WTC11 (cell line): ENCODE measurements around the gene SMTN. TPM values are rescaled to one million over a fixed set of nuclear protein-coding genes. Genes with fewer than 3 reads are reported as not detected.
A peak's percentile ranks its signal among the peaks of the same experiment; 100 is the strongest.

ENCODE experiments used
- ATAC-seq: fragments of 200-7000 bp; cut with Tn5 transposase; 2 replicates; pipeline ENCODE4 v1.10.0; 2021; ENCODE audit warnings: mild to moderate bottlenecking, moderate library complexity
- CTCF ChIA-PET: fragments of 300-600 bp; sonication (Branson Sonifier 250); formaldehyde crosslinking; loops from one replicate; lab custom pipeline; 2021; ENCODE audit warnings: antibody characterized with exemption; lab: Charles Lee
- POLR2A ChIA-PET: fragments of 350-600 bp; sonication (Branson Sonifier 250); formaldehyde crosslinking; loops from one replicate; lab custom pipeline; 2021; ENCODE audit warnings: antibody characterized with exemption; lab: Charles Lee
- DNase-seq: peaks from one replicate; pipeline ENCODE4 v3.0.0; 2021; ENCODE audit warnings: low spot score
- H3K27ac Mint-ChIP-seq: 2 replicates; pipeline ENCODE4 v1.8.0; 2021; ENCODE audit warnings: mixed read lengths
- H3K27me3 Mint-ChIP-seq: 2 replicates; pipeline ENCODE4 v1.8.0; 2021; ENCODE audit warnings: low read depth, mild to moderate bottlenecking, moderate library complexity, mixed read lengths
- H3K36me3 Mint-ChIP-seq: 2 replicates; pipeline ENCODE4 v1.8.0; 2021; ENCODE audit warnings: mixed read lengths
- H3K4me1 Mint-ChIP-seq: 2 replicates; pipeline ENCODE4 v1.8.0; 2022; ENCODE audit warnings: mixed read lengths
- H3K4me3 Mint-ChIP-seq: 2 replicates; pipeline ENCODE4 v1.8.0; 2021; ENCODE audit warnings: mild to moderate bottlenecking, moderate library complexity, mixed read lengths
- H3K9me3 Mint-ChIP-seq: 2 replicates; pipeline ENCODE4 v1.8.0; 2021; ENCODE audit warnings: mixed read lengths
- AR ChIP-seq: fragments of 250-450 bp; sonication (Bioruptor Pico); IDR thresholded peaks from 2 replicates; pipeline ENCODE4 v1.9.0; 2021; ENCODE audit warnings: mild to moderate bottlenecking
- ARID4B ChIP-seq: sonication (generic); formaldehyde crosslinking; IDR thresholded peaks from 2 replicates; pipeline ENCODE4 v1.8.0; 2023; ENCODE audit warnings: missing genetic modification reagents, mild to moderate bottlenecking, borderline replicate concordance
- CBFB ChIP-seq: sonication (generic); formaldehyde crosslinking; IDR thresholded peaks from 2 replicates; pipeline ENCODE4 v1.8.1; 2022; ENCODE audit warnings: mild to moderate bottlenecking, low read depth, missing genetic modification reagents
- FOXK1 ChIP-seq: sonication (generic); formaldehyde crosslinking; IDR thresholded peaks from 2 replicates; pipeline ENCODE4 v1.8.0; 2022; ENCODE audit warnings: mild to moderate bottlenecking, moderate library complexity, missing genetic modification reagents
- NFATC4 ChIP-seq: fragments of 250-450 bp; sonication (Bioruptor Pico); IDR thresholded peaks from 2 replicates; pipeline ENCODE4 v1.9.0; 2021; ENCODE audit warnings: mild to moderate bottlenecking
- NFYB ChIP-seq: sonication (generic); formaldehyde crosslinking; conservative IDR thresholded peaks from 2 replicates; pipeline ENCODE4 v1.8.0; 2022; ENCODE audit warnings: low read depth, missing genetic modification reagents
- USF1 ChIP-seq: sonication (generic); formaldehyde crosslinking; IDR thresholded peaks from 2 replicates; pipeline ENCODE4 v1.8.0; 2022; ENCODE audit warnings: mild to moderate bottlenecking, missing genetic modification reagents
- USF2 ChIP-seq: sonication (generic); formaldehyde crosslinking; IDR thresholded peaks from 2 replicates; pipeline ENCODE4 v1.8.1; 2023; ENCODE audit warnings: mild to moderate bottlenecking, missing genetic modification reagents, moderate library complexity
- ZBTB21 ChIP-seq: sonication (generic); formaldehyde crosslinking; IDR thresholded peaks from 2 replicates; pipeline ENCODE4 v1.8.1; 2023; ENCODE audit warnings: mild to moderate bottlenecking, missing genetic modification reagents, borderline replicate concordance
- ZNF121 ChIP-seq: sonication (generic); formaldehyde crosslinking; IDR thresholded peaks from 2 replicates; pipeline ENCODE4 v1.8.0; 2023; ENCODE audit warnings: missing genetic modification reagents
- ZNF396 ChIP-seq: fragments of 250-450 bp; sonication (Bioruptor Pico); IDR thresholded peaks from 2 replicates; pipeline ENCODE4 v1.8.0; 2021; ENCODE audit warnings: mild to moderate bottlenecking, moderate library complexity, borderline replicate concordance
- total RNA-seq: library from RNA; stranded (reverse); gene quantifications from 3 replicates; pipeline ENCODE4 v1.2.3, GENCODE V29; 2021

SMTN gene
- total RNA-seq, 1 experiment from 2014 or later: 34.5 TPM

- CTCF ChIA-PET: interaction anchor here (0.7 to 2.0 kb wide), 7 partner anchors 9 to 59 kb away, joined by 3 to 8 read pairs (median 5); no protein-coding TSS in a partner anchor
- ATAC-seq: no peak
- Mint-ChIP-seq H3K4me3 (no peak overlapping the region), H3K9me3 (peaks cover 6% of the 10 kb centered on the region), H3K27ac (no peak overlapping the region), H3K36me3 (no peaks in the 10 kb centered on the region), H3K4me1 (peaks cover 17% of the 10 kb centered on the region), H3K27me3 (peaks cover 3% of the 10 kb centered on the region; the same call in 1 of the 2 replicates)
- TF ChIP-seq ARID4B (CRISPR knock-in tag): no peak
- TF ChIP-seq ZNF121 (CRISPR knock-in tag): no peak
- POLR2A ChIA-PET: interaction anchor here (0.8 to 1.0 kb wide), 2 partner anchors 35 to 77 kb away, joined by 3 to 6 read pairs; partner anchors contain the start of genes MORC2, SMTN and TUG1
- DNase-seq: no peak
Measured at GRCh38 chr22:31045900-31046538, 35.1 kb upstream of the SMTN start.

- Mint-ChIP-seq H3K4me1 (peaks cover 17% of the 10 kb centered on the region), H3K27me3 (peaks cover 3% of the 10 kb centered on the region; the same call in 1 of the 2 replicates), H3K4me3 (no peak overlapping the region), H3K27ac (no peak overlapping the region; the same call in 1 of the 2 replicates), H3K36me3 (no peaks in the 10 kb centered on the region), H3K9me3 (peaks cover 6% of the 10 kb centered on the region)
- ATAC-seq (peak; percentile 60), DNase-seq (peak; percentile 14)
- TF ChIP-seq NFATC4 (CRISPR knock-in tag) (no peak), AR (CRISPR knock-in tag) (no peak), ZNF396 (no peak)
- ChIA-PET POLR2A (interaction anchor here (0.8 to 1.0 kb wide), 2 partner anchors 34 to 78 kb away, joined by 3 to 6 read pairs; partner anchors contain the start of genes MORC2, SMTN and TUG1), CTCF (interaction anchor here (0.7 to 2.0 kb wide), 7 partner anchors 10 to 58 kb away, joined by 3 to 8 read pairs (median 5); no protein-coding TSS in a partner anchor)
Measured at GRCh38 chr22:31046539-31047226, 34.4 kb upstream of the SMTN start.

GRCh38 chr22:31048570-31048969 is 32.5 kb upstream of the SMTN start:
- Mint-ChIP-seq H3K4me1 (peaks cover 17% of the 10 kb centered on the region), H3K27me3 (peaks cover 3% of the 10 kb centered on the region; the same call in 1 of the 2 replicates), H3K4me3 (no peak overlapping the region), H3K27ac (no peak overlapping the region), H3K36me3 (no peaks in the 10 kb centered on the region), H3K9me3 (peaks cover 6% of the 10 kb centered on the region)
- no peak for ATAC-seq
- no peak for DNase-seq
- CTCF ChIA-PET: no interaction called here
- TF ChIP-seq FOXK1 (no peak), USF2 (peak; percentile 82), NFYB (CRISPR knock-in tag) (0 out of 2 replicates have a peak, but pooled peaks have one; percentile 42), CBFB (no peak), USF1 (peak; percentile 79), ZBTB21 (no peak)
- POLR2A ChIA-PET: no interaction called here
